GM12865 (cell line): ENCODE results near the gene FAM151B.
"Not testable (repeated sequence)": the region's sequence is repeated elsewhere in the genome, so short reads cannot be mapped to it uniquely, and the experiment has no call there.

ENCODE experiments used
- DNase-seq: peaks from one replicate; pipeline ENCODE4 v3.0.0; 2010; ENCODE audit warnings: low read depth
- H3K4me3 ChIP-seq: 2 replicates; pipeline ENCODE4 v1.5.1; 2011; ENCODE audit warnings: mild to moderate bottlenecking, low read depth, low read length, control low read depth
- TF ChIP-seq, protein P1 (sequence below): IDR thresholded peaks from 2 replicates; pipeline ENCODE4 v1.5.1; 2011; ENCODE audit warnings: low read length, control low read depth, low read depth, inconsistent platforms; ENCODE audit not compliant: insufficient read depth; ENCODE audit errors: missing control alignments

The FAM151B gene

DNA sequence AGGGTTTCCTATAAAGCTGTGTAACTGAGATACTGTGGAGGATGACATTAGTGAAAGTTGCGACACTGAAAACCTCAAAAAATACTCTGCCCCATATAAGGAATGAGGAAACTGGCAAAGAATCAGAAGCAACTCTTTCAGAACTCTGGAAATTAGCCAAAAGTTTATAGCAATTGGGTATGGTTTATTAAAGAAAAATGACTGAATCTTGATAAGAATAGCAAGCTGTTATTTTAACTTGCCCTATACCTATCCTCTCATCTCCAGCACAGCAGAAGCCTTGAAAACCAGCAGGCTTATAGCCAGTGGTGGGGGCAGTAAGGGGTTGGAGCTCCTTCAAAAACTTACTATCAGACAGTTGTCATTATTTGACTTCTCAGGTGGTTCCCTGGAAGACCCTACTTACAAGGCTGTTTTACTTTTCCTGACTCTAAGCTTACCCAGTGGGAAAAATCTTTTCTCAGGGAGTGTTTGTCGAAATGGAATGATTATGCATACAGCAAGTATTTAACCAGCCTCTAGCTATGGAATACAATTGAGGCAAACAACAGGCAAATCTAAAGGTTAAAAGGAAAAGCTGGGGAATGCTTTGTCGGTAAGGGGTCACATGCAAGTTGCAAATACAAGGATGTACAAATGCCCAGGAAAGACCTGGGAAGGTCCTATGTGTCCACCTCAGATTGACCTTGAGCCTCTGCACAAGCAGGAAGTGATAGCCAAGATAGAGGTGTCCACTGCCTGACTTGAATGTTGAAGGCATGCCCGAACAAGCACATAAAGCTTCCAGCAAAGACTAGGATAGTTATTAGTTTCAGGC is 21.0 kb upstream of the FAM151B start:
- no peak for DNase-seq
- TF ChIP-seq, protein P1, sequence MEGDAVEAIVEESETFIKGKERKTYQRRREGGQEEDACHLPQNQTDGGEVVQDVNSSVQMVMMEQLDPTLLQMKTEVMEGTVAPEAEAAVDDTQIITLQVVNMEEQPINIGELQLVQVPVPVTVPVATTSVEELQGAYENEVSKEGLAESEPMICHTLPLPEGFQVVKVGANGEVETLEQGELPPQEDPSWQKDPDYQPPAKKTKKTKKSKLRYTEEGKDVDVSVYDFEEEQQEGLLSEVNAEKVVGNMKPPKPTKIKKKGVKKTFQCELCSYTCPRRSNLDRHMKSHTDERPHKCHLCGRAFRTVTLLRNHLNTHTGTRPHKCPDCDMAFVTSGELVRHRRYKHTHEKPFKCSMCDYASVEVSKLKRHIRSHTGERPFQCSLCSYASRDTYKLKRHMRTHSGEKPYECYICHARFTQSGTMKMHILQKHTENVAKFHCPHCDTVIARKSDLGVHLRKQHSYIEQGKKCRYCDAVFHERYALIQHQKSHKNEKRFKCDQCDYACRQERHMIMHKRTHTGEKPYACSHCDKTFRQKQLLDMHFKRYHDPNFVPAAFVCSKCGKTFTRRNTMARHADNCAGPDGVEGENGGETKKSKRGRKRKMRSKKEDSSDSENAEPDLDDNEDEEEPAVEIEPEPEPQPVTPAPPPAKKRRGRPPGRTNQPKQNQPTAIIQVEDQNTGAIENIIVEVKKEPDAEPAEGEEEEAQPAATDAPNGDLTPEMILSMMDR: no peak
- no peak overlapping the region for H3K4me3 ChIP-seq

DNA sequence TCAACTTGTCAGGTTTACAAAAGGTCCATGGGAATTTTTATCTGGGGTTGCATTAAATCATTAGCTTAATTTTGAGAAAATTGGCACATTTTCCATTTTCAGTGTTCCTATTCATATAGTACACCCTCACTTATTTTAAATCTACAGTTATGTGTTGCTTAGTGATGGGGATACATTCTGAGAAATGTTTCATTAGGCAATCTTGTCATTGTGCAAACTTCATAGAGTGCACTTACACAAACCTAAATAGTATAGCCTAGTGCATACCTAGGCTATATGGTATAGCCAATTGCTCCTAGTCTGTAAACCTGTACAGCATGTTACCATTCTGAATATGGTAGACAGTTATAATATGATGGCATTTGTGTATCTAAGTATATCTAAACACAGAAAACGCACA is 19.8 kb upstream of the FAM151B start:
- no peak for DNase-seq
- TF ChIP-seq, protein P1: no peak
- no peak overlapping the region for H3K4me3 ChIP-seq

DNA sequence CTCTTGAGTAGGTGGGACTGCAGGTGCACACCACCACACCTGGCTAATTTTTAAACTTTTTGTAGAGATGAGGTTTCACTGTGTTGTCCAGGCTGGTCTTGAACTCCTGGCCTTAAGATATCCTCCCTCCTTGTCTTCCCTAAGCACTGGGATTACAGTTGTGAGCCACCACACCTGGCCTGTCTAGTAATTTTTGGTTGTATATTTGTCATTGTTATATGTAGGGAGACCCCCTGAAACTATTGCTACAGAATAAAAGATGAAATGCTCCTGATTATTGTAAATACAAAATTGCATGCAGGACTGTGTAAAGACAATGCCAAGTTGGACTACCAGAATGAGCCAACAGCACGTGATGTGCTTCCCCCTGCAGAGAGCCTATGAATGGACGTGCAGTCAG is 17.3 kb upstream of the FAM151B start:
- DNase-seq, H3K4me3 ChIP-seq: not testable (repeated sequence)

DNA sequence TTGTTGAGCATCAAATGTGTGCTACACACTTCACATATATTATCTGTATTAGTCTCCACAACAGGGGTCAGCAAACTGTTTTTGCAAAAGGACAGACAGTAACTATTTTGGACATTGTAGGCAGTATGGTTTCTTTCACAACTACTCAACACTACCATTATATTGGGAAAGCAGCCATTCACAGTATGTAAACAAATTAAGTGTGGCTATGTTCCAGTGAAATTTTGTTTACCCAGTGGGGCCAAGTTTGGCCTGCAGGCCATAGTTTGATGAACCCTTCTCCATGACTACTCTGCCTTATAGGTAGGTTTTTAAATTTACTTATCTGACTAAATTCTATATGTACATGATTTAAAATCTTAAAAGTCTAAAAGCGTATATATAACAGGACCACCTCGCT is 13.0 kb upstream of the FAM151B start:
- no peak overlapping the region for H3K4me3 ChIP-seq
- DNase-seq: no peak
- TF ChIP-seq, protein P1: no peak

DNA sequence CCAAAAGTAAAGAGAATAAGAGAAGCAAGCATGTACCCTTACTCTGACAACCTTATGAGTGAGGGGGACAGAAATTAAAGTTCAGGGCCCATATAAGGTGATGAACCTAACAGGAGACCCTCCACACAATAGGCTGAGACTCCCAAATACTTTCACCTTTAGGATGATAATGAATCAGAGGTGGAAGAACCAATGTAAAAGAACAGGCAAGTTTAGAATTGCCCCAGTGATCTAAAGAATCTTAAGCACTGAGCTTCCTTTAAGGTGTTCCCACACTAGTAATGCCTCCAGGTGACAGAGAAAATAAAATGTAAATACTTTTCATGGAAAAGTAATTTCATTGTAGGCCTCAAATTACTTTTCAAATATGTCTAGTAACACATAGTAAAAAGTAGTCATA is 8.2 kb upstream of the FAM151B start:
- no peak for DNase-seq
- TF ChIP-seq, protein P1: no peak
- H3K4me3 ChIP-seq: no peak overlapping the region

DNA sequence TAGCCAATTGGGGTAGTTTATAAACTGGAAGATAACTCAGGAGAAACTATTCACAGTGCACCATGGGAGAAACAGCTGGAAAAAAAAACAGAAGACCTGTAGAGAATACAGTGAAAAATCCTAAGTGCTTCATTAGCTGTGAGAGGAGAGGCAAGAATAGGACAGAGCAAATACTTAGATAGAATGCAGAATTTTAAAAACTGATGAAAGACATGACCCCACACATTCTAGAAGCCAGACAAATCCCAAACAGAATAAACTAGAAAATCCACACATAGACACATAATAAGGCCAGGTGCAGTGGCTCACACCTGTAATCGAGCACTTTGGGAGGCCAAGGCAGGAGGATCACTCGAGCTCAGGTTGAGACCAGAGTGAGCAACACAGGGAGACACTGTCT is 7.5 kb upstream of the FAM151B start:
- no peak overlapping the region for H3K4me3 ChIP-seq
- TF ChIP-seq, protein P1: no peak
- no peak for DNase-seq

DNA sequence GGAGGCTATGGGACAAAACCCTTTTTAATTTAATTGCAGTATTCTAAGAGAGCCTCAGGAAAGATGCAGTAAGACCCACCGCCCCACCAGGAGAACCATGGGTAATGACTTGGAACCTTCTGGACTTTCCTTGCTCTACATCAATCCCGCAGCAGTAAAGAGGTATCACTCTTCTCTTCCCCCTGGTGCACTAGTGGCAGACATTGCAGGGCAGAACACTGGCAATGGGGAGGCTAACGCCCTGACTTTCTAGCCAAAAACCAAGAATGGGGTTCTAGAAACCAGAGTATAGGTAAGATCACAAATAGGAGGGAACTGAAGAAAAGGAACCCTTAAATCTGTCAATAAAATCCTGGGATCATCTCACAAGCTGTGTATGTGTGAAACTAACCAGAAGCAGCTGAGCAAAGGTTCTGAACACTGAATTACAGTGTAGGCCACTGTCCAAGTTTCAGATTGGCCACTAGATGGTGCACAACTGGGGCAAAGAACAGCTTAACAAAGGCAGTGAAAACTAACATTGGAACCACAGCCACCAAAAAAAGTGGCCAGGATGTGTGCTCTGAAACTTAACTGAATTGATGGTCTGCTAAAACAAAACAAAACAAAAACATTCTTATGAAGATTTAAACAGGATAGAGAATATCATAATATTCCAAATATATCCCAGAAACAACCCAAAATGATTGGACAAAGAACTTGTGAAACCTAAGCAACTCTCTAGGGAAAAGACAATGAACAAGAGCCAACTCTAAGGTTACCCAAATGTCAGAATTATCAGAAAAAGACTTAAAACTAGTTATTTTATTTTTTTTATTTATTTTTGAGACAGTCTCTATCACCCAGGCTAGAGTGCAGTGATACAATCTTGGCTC is 6.6 kb upstream of the FAM151B start:
- peak; percentile 76 for DNase-seq
- TF ChIP-seq, protein P1: peak; percentile 77
- no peak overlapping the region for H3K4me3 ChIP-seq
